Endothelial cell of umbilical vein (primary cell): ENCODE results near the gene ANKRD28.

Experiments used
- EZH2 ChIP-seq: IDR thresholded peaks from 2 replicates; pipeline ENCODE4 v1.6.1; 2012; ENCODE audit warnings: borderline replicate concordance, low read depth, mild to moderate bottlenecking, moderate library complexity, low read length, inconsistent platforms; ENCODE audit not compliant: severe bottlenecking
- FOS ChIP-seq: IDR thresholded peaks from 2 replicates; pipeline ENCODE4 v1.6.1; 2011; ENCODE audit warnings: mild to moderate bottlenecking, low read length, moderate library complexity, borderline replicate concordance; ENCODE audit not compliant: insufficient read depth
- POLR2A ChIP-seq: IDR thresholded peaks from 2 replicates; pipeline ENCODE4 v1.6.1; 2012; ENCODE audit warnings: low read depth, mild to moderate bottlenecking, control low read depth, low read length
- POLR2AphosphoS5 ChIP-seq: IDR thresholded peaks from 2 replicates; pipeline ENCODE4 v1.6.1; 2012; ENCODE audit warnings: low read depth, mild to moderate bottlenecking, control low read depth, low read length, moderate library complexity; ENCODE audit not compliant: insufficient read depth
- TF ChIP-seq, protein P1 (sequence below), 2 donors: IDR thresholded peaks; 1 replicate in 1 of 2; 2 replicates in 1 of 2; pipeline ENCODE4 v1.5.1; 2011; ENCODE audit warnings: low read length in 2 of 2, mild to moderate bottlenecking in 2 of 2, moderate library complexity in 2 of 2, control low read depth in 1 of 2, inconsistent platforms in 1 of 2, low read depth in 1 of 2; ENCODE audit not compliant: insufficient read depth in 1 of 2; ENCODE audit errors: extremely low read depth in 1 of 2

- TF ChIP-seq, protein P1, sequence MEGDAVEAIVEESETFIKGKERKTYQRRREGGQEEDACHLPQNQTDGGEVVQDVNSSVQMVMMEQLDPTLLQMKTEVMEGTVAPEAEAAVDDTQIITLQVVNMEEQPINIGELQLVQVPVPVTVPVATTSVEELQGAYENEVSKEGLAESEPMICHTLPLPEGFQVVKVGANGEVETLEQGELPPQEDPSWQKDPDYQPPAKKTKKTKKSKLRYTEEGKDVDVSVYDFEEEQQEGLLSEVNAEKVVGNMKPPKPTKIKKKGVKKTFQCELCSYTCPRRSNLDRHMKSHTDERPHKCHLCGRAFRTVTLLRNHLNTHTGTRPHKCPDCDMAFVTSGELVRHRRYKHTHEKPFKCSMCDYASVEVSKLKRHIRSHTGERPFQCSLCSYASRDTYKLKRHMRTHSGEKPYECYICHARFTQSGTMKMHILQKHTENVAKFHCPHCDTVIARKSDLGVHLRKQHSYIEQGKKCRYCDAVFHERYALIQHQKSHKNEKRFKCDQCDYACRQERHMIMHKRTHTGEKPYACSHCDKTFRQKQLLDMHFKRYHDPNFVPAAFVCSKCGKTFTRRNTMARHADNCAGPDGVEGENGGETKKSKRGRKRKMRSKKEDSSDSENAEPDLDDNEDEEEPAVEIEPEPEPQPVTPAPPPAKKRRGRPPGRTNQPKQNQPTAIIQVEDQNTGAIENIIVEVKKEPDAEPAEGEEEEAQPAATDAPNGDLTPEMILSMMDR (IDR thresholded peaks at IDR 0.05; ENCODE audit: extremely low read depth in 1 of 2, insufficient read depth in 1 of 2, low read depth in 1 of 2, low read length in 2 of 2) = no peak
- TF ChIP-seq POLR2A = no peak
- no peak for TF ChIP-seq EZH2
- no peak for TF ChIP-seq FOS
- no peak for TF ChIP-seq POLR2AphosphoS5
Measured at GRCh38 chr3:15683253-15683652, 114.5 kb downstream of the ANKRD28 start.
